ENCODE measurements around the gene EQTN. TPM values are rescaled to one million over a fixed set of nuclear protein-coding genes. Genes with fewer than 3 reads are reported as not detected.

Gene EQTN
- total RNA-seq, 1 experiment from 2014 or later = 0.81 TPM

GRCh38 chr9:27260789-27261516 lies 36.0 kb downstream of the EQTN start:
- no peaks in the 10 kb centered on the region for H3K4me1 Mint-ChIP-seq
- H3K27me3 Mint-ChIP-seq (ENCODE audit: low read depth) = no peaks in the 10 kb centered on the region
- ChIA-PET POLR2A (no interaction called here), CTCF (interaction anchor here (0.5 to 1.4 kb wide), 5 partner anchors 12 to 241 kb away, joined by 3 to 5 read pairs (median 3); no protein-coding TSS in a partner anchor)
- TF ChIP-seq, protein P1, sequence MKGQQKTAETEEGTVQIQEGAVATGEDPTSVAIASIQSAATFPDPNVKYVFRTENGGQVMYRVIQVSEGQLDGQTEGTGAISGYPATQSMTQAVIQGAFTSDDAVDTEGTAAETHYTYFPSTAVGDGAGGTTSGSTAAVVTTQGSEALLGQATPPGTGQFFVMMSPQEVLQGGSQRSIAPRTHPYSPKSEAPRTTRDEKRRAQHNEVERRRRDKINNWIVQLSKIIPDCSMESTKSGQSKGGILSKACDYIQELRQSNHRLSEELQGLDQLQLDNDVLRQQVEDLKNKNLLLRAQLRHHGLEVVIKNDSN (CRISPR knock-in tag; IDR thresholded peaks at IDR 0.05) = no peak
- TF ChIP-seq RORB (CRISPR knock-in tag; IDR thresholded peaks at IDR 0.05) (no peak), ATF6 (CRISPR knock-in tag; IDR thresholded peaks at IDR 0.05) (no peak), NFATC4 (CRISPR knock-in tag; IDR thresholded peaks at IDR 0.05) (no peak), IRF1 (CRISPR knock-in tag; IDR thresholded peaks at IDR 0.05) (no peak)
- H3K4me3 Mint-ChIP-seq = no peak overlapping the region
- peak; percentile 44 for ATAC-seq
- H3K9me3 Mint-ChIP-seq = no peaks in the 10 kb centered on the region
- H3K36me3 Mint-ChIP-seq = no peaks in the 10 kb centered on the region
- no peak overlapping the region for H3K27ac Mint-ChIP-seq
- DNase-seq (ENCODE audit: low spot score) = no peak

DNA sequence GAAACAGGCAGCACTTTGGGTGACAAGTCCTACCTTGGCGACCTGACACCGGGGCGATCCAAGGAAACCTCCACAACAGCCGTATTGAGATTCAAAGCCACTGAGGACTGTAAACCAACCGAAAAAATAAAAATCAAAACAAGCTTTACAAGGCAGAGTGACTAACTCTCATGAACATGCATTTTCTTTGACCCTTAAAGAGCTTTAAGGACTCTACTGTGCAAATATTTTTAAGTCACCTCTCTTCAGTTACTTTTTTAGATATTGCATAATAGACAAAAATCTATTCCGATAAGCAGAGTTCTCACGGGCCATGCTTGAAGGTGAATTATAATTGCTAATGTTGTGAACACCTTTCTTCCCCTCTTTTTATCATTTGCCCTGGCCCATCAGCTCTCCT lies 38.3 kb downstream of the EQTN start:
- Mint-ChIP-seq H3K36me3 (no peaks in the 10 kb centered on the region), H3K4me1 (no peaks in the 10 kb centered on the region)
- CTCF ChIA-PET = interaction anchor here (1.4 kb wide), 1 partner anchor 11 kb away, joined by 3 read pairs; no protein-coding TSS in a partner anchor
- TF ChIP-seq IRF2 (CRISPR knock-in tag; IDR thresholded peaks at IDR 0.05; ENCODE audit: borderline replicate concordance, low read depth) (no peak), E2F1 (CRISPR knock-in tag; IDR thresholded peaks at IDR 0.05) (no peak), FOXK1 (CRISPR knock-in tag; IDR thresholded peaks at IDR 0.05) (no peak), PRDM15 (CRISPR knock-in tag; IDR thresholded peaks at IDR 0.05) (no peak), MYBL2 (CRISPR knock-in tag; IDR thresholded peaks at IDR 0.05) (no peak), HMGXB4 (CRISPR knock-in tag; IDR thresholded peaks at IDR 0.05) (no peak), RORB (CRISPR knock-in tag; IDR thresholded peaks at IDR 0.05) (no peak), ZNF671 (CRISPR knock-in tag; IDR thresholded peaks at IDR 0.05) (no peak), JAZF1 (CRISPR knock-in tag; IDR thresholded peaks at IDR 0.05) (no peak), NR1H2 (CRISPR knock-in tag; IDR thresholded peaks at IDR 0.05) (no peak), PREB (CRISPR knock-in tag; IDR thresholded peaks at IDR 0.05; ENCODE audit: borderline replicate concordance) (no peak), ZNF263 (CRISPR knock-in tag; IDR thresholded peaks at IDR 0.05; ENCODE audit: low read depth) (no peak), NR3C1 (CRISPR knock-in tag; conservative IDR thresholded peaks at IDR 0.05; ENCODE audit: low read depth) (no peak), CBFB (CRISPR knock-in tag; IDR thresholded peaks at IDR 0.05; ENCODE audit: low read depth) (no peak), GRHL2 (CRISPR knock-in tag; IDR thresholded peaks at IDR 0.05; ENCODE audit: insufficient replicate concordance, severe bottlenecking) (no peak)
- TF ChIP-seq, protein P2, sequence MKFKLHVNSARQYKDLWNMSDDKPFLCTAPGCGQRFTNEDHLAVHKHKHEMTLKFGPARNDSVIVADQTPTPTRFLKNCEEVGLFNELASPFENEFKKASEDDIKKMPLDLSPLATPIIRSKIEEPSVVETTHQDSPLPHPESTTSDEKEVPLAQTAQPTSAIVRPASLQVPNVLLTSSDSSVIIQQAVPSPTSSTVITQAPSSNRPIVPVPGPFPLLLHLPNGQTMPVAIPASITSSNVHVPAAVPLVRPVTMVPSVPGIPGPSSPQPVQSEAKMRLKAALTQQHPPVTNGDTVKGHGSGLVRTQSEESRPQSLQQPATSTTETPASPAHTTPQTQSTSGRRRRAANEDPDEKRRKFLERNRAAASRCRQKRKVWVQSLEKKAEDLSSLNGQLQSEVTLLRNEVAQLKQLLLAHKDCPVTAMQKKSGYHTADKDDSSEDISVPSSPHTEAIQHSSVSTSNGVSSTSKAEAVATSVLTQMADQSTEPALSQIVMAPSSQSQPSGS (CRISPR knock-in tag; IDR thresholded peaks at IDR 0.05; ENCODE audit: borderline replicate concordance, low read depth) = no peak

More for the DNA sequence above, 38.3 kb downstream of the EQTN start:
- Mint-ChIP-seq H3K27ac (no peak overlapping the region), H3K9me3 (no peaks in the 10 kb centered on the region), H3K4me3 (no peak overlapping the region), H3K27me3 (ENCODE audit: low read depth) (no peaks in the 10 kb centered on the region)
- POLR2A ChIA-PET = no interaction called here
- ATAC-seq (no peak), DNase-seq (ENCODE audit: low spot score) (no peak)
